ENCODE data around the gene ZSWIM7. TPM values are rescaled to one million over a fixed set of nuclear protein-coding genes. Genes with fewer than 3 reads are reported as not detected.
A peak's percentile ranks its signal among the peaks of the same experiment; 100 is the strongest.

ZSWIM7 gene
- total RNA-seq, 2 donors from 2014 or later, result 14.5 to 20.9 TPM

DNA sequence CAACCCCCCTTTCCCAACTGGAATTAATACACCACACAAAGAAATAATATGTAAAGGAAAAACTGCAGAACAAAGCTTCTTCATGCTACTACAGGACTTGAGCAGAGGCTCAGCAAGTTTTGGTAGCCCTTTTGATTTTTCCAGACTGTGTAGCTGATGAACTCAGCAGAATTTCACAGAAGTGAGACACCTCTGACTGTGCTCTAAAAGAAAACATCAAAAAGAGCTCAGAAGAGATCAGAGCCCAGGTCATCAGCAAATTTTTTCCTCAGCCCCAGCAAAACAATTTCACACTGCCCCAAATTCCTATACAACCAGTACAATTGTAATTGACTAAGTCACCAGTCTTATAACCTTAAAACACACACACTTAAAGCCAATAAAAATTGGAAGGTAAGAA, 38.1 kb upstream of the ZSWIM7 start:
- H3K27me3 ChIP-seq, result no peaks in the 10 kb centered on the region
- TF ChIP-seq, protein P1, sequence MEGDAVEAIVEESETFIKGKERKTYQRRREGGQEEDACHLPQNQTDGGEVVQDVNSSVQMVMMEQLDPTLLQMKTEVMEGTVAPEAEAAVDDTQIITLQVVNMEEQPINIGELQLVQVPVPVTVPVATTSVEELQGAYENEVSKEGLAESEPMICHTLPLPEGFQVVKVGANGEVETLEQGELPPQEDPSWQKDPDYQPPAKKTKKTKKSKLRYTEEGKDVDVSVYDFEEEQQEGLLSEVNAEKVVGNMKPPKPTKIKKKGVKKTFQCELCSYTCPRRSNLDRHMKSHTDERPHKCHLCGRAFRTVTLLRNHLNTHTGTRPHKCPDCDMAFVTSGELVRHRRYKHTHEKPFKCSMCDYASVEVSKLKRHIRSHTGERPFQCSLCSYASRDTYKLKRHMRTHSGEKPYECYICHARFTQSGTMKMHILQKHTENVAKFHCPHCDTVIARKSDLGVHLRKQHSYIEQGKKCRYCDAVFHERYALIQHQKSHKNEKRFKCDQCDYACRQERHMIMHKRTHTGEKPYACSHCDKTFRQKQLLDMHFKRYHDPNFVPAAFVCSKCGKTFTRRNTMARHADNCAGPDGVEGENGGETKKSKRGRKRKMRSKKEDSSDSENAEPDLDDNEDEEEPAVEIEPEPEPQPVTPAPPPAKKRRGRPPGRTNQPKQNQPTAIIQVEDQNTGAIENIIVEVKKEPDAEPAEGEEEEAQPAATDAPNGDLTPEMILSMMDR (IDR thresholded peaks at IDR 0.05), result no peak

DNA sequence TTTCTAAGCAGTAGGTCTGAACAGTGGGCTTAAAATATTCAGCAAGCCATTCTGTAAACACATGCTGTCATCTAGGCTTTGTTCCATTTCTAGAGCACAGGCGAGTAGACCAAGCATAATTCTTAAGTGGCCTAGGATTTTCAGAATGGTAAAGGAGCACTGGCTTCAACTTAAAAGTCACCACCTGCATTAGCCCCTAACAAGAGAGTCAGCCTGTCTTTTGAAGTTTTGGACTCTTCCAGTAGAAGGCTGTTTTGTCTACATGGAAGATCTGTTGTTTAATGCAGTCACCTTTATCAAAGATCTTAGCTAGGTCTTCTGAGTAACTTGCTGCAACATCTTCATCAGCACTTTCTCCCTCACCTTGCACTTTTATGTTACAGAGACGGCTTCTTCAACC, 36.8 kb upstream of the ZSWIM7 start:
- no peak for DNase-seq (ENCODE audit: low spot score)
- H3K36me3 ChIP-seq, result peaks cover 70% of the 10 kb centered on the region
- no peak overlapping the region for H3K27ac ChIP-seq
- no peak overlapping the region for H3K4me3 ChIP-seq
- TF ChIP-seq, protein P1 (IDR thresholded peaks at IDR 0.05), result no peak
- no peaks in the 10 kb centered on the region for H3K4me1 ChIP-seq
- no peaks in the 10 kb centered on the region for H3K9me3 ChIP-seq
- no peaks in the 10 kb centered on the region for H3K27me3 ChIP-seq

More for the DNA sequence above, 38.1 kb upstream of the ZSWIM7 start:
- no peak for DNase-seq (ENCODE audit: low spot score)
- Histone ChIP-seq H3K27ac (no peak overlapping the region), H3K4me3 (no peak overlapping the region), H3K4me1 (no peaks in the 10 kb centered on the region), H3K9me3 (no peaks in the 10 kb centered on the region), H3K36me3 (peaks cover 63% of the 10 kb centered on the region)

DNA sequence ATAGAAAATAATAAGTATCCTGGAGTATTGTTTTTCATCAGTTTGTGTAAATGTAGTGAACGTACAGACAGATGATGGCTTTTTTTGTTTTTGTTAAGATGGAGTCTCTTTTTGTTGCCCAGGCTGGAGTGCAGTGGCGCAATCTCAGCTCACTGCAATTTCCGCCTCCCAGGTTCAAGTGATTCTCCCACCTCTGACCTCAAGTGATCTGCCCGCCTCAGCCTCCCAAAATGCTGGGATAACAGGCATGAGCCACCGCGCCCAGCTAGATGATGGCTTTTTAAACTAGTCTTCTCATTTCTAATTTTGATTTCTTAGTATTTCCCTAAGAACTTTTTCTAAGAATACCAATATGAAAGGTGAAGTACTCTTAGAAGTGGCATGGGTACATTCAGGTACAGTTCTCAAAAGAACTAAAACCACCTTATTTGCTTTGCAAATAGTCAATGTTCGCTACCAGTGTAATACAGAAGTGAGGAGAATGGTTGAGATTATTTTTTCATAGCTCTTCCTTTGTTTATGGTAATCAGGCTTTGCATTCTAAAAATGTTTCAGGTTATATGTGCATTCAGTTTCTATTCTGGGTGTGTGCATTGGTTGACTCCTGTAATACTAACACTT, 34.3 kb upstream of the ZSWIM7 start:
- H3K9me3 ChIP-seq, result no peaks in the 10 kb centered on the region

DNA sequence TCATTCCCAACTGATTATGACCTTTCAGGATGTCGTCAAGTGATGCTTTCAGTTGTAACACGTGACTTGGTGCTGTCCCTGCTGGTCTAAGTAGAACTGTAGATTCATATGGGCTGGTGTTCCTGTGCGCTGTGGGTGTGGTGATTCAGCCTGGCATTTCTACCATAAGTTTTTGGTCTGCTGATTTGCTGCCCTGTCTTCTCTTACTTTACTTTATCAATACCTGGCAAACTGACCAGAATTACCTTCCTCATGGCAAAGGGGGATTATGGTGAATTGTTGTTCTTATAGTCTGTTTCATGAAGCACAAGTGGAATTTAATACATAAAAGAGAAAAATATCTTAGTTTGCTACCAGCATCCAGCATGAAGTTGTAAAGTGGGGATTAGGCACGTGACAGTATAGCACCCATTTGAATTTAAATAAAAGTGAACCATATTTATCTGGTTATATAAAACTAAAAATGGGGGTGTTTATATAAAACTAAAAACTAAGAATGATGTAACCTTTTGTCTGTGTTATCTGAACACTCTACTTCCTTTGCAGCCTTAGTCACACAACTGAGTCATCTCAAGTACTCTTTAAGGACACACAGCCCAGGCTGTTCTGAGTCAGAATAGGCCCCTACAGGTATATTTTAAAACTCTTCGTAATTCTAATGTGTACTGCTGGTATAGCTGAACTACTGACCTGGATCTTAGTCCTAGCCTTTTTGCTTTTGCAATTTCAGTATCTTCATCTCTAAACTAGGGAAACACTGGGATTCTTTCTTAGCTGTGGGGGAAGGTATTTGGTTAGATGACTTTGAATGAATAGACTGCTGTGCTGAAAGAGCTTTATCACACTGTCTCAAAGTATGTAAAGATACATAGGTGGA, 28.4 kb upstream of the ZSWIM7 start:
- Histone ChIP-seq H3K9me3 (no peaks in the 10 kb centered on the region), H3K27ac (peak overlapping the region; percentile 37 to 79), H3K36me3 (peaks cover 81% of the 10 kb centered on the region), H3K4me1 (peaks cover 0 to 11% of the 10 kb centered on the region in 2 donors), H3K4me3 (no peak overlapping the region), H3K27me3 (no peaks in the 10 kb centered on the region)
- TF ChIP-seq, protein P1 (IDR thresholded peaks at IDR 0.05), result no peak
- no peak for DNase-seq (ENCODE audit: low spot score)

More for the DNA sequence above, 34.3 kb upstream of the ZSWIM7 start:
- H3K27ac ChIP-seq, result no peak overlapping the region
- H3K4me1 ChIP-seq, result no peaks in the 10 kb centered on the region
- no peak for DNase-seq (ENCODE audit: low spot score)
- H3K4me3 ChIP-seq, result no peak overlapping the region
- H3K27me3 ChIP-seq, result no peaks in the 10 kb centered on the region
- peaks cover 75% of the 10 kb centered on the region for H3K36me3 ChIP-seq
- TF ChIP-seq, protein P1 (IDR thresholded peaks at IDR 0.05), result no peak

DNA sequence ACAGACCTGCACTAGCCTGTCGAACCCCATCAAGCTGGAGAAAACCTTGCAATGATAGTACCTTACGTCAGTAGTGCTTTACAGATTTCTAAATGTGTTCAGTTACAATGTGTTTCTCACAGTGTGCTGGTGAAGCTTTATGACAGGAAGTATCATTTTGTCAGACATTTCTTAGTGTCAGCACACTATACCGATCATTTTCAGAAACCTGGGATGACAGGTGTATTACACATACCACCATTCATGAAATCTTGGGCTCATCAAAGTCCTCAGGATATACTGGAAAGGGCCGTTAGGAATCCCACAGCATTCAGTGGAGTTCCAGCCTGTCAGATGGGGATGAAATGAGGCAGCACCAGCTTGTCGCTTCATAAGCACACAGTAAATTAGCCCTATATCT, 27.4 kb upstream of the ZSWIM7 start:
- H3K27ac ChIP-seq, result no peak overlapping the region
- TF ChIP-seq, protein P1 (IDR thresholded peaks at IDR 0.05), result no peak
- no peaks in the 10 kb centered on the region for H3K9me3 ChIP-seq
- H3K36me3 ChIP-seq, result peaks cover 72% of the 10 kb centered on the region
- H3K4me3 ChIP-seq, result no peak overlapping the region
- H3K4me1 ChIP-seq, result peaks cover 0 to 11% of the 10 kb centered on the region in 2 donors
- H3K27me3 ChIP-seq, result no peaks in the 10 kb centered on the region
- no peak for DNase-seq (ENCODE audit: low spot score)

Measured in right atrium auricular region (tissue), 2 donors.